GM19023 (cell line): ENCODE results near the gene F10.

Source experiments
- ATAC-seq: cut with Tn5 transposase; IDR thresholded peaks from one replicate; pipeline ENCODE4 v1.9.1; 2021; ENCODE audit warnings: mild to moderate bottlenecking, moderate library complexity; ENCODE audit not compliant: unreplicated experiment

The F10 gene

DNA sequence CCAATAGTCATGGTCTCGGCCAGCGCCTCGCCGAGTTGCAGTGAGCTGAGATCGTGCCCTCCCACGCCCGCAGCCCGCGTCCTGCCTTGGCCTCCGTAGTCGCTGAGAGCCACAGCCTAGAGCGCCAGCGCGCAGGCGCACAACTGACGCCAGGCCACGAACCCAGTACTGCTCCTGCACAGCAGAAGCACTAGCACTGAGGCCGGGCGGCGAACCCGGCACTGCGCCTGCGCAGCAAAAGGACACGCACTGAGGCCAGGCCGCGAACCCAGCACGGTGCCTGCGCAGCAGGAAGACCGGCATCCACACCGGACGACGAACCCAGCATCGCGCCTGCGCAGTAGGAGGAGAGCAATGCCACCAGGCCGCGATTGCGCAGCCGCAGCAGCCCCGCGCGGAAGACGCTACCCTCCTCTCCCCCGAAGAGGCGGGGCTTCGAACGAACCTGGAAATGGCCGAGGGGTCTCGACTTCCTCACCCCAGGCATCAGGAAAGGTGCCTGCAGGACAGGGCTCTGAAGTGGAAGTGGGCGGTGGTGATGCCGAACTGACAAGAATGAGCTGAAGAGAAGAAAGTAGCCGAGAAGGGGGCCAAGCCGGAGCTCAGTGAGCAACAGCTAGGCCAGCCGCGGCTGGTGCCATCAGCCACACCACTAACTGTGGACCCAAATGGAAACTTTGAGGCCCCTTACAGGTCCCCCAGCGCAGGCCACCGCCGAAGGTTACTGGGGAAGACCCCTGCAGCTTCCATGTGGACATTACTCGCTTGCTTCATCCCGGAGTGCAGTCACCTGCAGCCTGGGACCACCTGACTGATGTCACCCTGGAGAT, 7.5 kb downstream of the F10 start:
- no peak for ATAC-seq

DNA sequence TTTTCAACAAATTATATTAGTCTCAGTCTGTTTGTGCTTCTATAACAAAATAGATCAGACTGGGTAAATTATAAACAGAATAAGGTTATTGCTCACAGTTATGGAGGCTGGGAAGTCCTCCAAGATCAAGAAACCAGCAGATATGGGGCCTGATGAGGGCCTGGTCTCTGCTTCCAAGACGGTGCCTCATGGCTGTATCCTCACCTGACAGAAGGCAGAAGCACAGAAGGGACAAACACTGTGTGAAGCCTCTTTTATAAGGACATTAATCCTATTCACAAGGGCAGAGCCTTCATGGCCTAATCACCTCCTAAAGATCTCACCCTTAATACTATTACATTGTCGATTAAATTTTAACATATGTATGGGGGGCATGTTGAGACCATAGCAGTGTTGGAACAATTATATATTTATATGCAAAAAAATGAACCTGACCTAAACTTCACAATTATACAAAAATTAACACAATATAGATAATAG, 12.7 kb downstream of the F10 start:
- no peak for ATAC-seq

DNA sequence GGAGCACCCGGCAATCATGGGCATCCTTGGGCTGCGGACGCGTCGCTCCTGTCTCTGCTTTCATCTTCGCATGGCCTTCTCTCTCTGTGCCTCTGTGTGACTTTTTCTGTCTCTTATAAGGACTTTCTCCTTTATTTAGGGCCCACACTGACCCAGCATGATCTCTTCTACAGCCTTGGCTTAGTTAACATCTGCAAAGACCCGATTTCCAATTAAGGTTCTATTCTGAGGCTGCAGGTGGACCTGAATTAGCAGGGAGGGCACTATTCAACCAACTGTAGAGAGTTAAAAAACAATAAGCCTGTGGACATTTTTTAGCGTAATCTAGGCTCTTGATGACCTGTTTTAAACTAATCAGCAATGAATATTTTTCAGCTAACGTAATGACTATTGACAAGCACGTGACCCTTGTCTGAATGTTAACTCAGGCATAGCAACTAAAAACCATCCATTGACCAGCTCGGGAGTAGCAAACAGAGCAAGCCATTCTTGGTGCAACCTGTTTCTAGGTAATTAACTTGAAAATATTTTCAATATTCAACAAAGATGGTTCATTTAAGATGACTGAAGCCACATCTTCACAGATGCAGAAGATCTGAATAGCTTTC, 15.2 kb downstream of the F10 start:
- ATAC-seq, result no peak

DNA sequence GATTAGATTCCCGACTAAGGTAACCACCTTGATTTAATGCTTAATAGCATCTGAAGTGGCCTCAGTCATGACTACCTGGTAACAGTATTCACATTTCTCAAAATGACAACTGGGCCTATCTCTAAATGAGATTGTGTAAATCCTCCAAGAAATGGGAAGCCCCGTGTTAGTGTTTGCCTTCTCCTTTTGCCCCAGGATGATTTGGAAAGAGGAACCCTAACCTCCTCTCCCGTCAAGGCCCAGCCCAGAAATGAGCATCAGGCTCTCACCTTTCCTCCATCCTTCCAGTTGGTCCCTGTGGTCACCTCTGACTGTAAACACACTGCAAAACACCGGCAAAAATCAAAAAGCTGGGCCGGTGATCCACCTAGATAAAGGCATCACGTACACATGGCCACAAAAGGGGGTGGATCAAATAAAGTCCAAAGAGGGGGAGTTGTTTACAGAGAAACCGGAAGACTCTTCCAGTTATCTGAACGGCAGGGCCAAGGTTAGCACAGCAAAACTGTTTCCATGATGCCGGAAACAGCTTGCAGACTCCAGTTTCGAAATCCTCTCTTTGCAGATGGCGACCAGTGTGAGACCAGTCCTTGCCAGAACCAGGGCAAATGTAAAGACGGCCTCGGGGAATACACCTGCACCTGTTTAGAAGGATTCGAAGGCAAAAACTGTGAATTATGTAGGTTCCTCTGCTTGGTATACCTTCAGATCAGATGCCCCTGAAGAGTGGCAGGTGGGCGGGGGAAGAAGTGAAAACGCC, 16.4 kb downstream of the F10 start:
- no peak for ATAC-seq

DNA sequence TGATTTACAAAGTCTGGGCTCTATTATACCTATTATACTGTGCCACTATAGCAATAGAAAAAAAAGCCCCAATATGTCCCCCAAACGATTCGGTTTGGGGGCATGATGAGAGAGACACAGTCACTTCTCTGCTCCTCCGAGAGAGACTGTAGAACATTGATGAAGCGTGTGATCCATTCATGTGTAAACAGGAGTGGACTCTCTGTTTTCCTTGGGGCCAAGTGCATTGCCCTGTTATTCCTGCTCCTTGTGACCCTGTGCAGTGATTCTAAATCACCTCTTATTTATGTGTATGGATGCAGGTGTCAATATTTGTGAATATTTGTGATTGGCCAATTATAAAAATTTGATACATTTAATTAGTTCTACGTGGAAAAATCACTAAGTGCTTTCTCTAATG, 17.0 kb downstream of the F10 start:
- no peak for ATAC-seq

DNA sequence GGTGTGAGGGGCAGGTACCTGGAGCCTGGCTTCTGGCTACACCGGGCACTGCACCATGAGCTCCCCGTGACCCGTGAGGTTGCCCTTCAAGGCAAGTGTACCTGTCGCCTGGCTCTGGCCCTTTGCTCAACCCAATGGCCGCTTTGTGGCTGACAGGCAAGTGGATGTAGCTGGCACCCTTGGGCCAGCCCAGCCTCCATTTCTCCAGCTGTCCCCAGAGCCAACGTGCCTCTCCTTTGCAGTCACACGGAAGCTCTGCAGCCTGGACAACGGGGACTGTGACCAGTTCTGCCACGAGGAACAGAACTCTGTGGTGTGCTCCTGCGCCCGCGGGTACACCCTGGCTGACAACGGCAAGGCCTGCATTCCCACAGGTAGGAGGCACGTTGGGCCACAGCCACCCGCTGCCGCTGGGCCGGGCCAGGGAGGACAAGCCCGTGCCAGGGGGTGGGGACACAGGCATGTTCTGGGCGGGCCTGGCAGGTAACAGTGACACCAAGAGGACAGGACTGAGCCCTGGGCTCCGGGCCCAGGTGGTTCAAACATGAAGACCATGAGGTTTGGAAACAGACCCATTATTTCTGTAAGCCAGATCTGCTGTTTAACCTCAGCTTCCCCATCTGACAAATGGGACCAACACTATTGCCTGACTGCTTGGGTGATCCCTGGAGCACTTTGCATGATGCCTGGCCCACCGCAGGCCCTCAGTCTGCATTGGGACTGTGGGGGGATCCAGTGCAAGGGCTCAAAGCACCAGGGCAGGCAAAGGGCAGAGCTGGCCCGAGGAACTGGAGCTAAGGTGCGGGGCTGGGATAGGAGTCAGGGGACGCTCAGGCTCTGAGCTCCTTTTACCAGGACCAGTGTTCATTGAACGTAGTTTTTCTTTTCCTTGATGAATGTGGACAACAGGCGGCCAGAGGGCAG, 18.3 kb downstream of the F10 start:
- ATAC-seq, result no peak

DNA sequence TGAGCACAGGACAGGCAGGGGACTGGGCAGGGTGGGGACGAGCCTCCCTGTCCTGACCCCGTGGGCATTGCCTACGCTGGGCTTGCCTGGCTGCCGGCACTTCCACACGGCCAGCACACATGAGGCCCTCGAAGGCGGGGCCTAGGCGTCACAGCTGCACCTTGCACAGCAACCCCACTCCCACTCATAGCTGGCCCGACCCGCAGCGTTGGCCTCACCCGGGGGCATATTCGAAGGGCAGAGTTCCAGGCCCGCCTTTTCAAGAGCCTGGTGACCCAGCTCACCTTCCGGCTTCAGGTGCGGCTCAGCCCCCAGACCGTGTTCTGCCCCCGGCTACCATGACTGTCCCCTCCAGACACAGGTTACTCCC, 19.0 kb downstream of the F10 start:
- no peak for ATAC-seq

DNA sequence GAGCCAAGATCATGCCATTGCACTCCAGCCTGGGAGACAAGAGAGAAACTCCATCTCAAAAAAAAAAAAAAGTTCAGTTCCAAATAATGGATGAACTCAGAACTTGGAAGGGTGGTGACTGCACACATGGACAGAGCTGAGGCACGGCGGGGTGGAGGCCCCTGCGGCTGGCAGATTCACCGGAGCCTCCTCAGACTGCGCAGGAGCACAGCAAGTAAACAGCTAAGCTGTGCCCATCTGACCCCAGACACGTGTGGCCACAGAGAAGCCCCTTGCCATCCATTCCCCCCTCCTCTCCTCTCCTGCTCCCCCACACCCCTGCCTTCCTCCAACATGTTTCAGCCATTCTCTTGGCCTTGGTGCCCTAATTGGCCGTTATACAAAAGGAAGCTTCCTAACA, 20.3 kb downstream of the F10 start:
- ATAC-seq, result no peak

DNA sequence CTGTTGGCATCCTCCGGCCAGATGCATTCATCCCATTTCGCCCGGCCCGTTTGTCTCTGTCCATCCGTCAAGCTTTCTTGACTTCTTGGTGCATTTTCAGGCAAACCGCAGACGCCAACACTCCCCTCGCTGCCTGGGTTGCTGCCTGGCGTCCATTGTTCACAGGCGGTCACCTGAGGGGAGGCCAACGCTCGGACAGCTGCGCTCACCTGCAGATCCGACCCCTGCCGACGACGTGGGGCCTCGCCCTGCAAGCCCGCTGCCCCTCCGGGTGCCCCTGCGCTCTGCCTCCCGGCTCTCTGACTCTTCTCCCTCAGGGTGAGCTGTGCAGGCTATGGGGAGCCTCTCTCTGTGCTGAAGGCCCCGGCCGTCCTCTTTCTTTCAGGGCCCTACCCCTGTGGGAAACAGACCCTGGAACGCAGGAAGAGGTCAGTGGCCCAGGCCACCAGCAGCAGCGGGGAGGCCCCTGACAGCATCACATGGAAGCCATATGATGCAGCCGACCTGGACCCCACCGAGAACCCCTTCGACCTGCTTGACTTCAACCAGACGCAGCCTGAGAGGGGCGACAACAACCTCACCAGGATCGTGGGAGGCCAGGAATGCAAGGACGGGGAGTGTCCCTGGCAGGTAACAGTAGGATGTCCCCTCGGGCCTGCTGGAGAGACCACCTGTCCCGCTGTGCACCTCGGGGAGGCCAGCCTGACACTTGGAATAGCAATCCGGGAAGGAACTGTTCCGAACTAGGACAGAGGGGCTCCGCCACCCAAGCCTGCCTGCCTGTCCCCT, 21.1 kb downstream of the F10 start:
- no peak for ATAC-seq

DNA sequence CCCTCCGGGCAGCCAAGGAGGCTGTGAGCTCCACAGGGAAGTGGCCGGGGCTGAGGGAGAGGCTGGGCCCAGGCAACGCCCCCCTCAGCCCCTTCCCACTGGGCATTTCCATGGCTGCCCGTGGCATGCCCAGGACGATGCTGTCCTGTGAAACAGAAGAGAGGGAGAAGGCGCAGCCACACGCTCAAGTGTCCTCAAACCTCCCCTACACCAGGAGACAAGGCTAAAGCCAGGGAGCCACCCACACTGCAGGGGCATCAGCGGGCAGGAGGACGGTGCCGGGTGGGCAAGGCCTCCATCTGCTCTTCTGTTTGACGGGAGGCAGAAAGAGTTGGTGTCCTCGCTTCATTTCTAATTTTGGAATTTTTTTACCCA, 21.6 kb downstream of the F10 start:
- no peak for ATAC-seq

DNA sequence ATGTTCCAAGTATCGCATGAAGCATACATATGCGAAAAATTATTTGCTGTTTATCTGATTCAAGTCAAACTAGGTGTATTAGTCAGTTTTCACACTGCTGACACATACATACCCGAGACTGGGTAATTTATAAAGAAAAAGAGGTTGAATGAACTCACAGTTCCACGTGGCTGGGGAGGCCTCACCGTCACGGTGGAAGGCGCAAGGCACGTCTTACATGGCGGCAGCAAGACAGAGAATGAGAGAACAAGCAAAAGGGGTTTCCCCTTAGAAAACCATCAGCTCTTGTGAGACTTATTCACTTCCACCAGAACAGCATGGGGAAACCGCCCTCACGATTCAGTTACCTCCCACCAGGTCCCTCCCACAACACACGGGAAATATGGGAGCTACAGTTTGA, 22.9 kb downstream of the F10 start:
- ATAC-seq, result no peak

DNA sequence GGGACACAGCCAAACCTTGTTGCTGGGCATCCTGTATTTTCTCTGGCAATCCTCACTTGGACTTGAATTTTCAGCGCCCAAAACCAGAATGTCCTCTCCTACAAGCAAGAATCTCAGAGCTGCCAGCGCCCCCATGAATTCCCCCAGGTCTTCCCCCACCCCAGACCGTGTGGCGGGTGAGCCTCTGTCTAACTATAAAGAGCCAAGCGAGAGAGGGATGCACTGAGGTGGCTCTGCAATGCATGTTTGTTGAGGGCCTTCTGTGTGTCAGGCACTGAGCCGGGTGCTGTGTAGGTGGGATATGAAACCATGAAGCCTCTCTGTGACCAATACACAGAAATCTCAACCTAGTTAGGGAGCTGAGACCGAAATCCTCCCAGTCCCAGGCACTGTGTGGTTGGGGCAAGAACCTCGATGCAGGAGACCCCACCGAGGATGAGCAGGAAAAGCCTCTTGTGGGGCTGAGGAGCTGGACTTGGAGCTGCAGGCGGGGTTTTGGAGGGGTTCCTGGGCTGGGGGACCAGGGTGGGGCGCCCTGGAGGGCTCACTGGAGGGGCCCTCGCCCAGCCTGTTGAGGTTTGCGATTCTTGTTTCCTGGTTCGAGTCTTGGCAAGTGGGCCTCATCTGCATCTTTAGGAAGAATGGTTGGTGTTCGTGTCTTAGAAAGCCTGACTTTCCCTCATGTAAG, 23.5 kb downstream of the F10 start:
- no peak for ATAC-seq

DNA sequence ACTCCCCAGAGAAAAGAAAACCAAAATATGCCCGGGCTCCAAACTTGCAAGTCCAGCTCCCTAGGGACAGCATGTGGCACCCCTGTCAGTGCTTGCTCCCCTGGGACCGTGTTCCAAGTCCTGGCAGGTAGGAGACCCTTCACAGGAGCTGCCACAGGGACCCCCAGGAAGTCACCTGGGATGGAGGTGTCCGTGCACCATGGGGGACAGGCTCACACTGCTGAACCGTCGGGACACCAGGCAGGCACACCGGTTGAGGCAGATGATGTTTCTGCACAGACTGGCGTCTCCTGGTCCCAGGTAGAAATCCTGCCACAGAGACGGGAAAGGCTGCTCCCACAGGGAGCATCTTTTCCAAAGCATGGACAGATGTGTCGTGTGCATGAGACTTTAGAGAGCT, 24.2 kb downstream of the F10 start:
- no peak for ATAC-seq

DNA sequence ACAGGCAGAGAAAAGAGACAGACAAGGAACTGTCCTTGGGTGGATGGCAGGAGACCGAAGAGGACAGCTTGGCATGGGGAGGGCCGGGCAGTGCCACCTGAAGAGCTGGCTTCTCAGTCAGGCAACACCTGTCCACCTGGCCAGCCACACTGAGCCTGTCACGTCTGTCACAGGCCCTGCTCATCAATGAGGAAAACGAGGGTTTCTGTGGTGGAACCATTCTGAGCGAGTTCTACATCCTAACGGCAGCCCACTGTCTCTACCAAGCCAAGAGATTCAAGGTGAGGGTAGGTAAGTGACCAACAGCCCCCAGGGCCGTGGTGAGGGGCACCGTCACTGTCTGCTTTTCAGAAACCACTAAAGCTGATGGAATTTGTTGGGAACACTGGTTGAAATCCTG, 24.6 kb downstream of the F10 start:
- no peak for ATAC-seq

DNA sequence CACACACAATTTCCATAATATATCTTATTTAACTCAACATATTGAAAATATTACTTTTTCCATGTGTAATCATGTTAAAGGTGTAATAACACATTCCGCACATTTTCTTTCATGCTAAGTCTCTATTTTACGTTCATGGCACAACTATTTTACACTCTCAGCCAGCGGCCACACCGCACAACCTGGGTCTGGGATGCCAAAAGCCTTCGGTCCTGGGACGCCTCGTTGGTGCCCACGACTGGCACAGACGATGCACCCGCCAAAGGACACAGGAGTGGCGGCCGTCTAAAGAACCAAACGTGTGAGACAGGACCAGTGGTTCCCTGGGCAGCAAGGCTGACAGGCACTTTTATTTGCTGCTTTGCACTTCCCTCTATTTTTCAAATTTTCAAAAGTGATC, 25.8 kb downstream of the F10 start:
- no peak for ATAC-seq

DNA sequence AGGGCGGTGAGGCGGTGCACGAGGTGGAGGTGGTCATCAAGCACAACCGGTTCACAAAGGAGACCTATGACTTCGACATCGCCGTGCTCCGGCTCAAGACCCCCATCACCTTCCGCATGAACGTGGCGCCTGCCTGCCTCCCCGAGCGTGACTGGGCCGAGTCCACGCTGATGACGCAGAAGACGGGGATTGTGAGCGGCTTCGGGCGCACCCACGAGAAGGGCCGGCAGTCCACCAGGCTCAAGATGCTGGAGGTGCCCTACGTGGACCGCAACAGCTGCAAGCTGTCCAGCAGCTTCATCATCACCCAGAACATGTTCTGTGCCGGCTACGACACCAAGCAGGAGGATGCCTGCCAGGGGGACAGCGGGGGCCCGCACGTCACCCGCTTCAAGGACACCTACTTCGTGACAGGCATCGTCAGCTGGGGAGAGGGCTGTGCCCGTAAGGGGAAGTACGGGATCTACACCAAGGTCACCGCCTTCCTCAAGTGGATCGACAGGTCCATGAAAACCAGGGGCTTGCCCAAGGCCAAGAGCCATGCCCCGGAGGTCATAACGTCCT, 26.4 kb downstream of the F10 start:
- no peak for ATAC-seq

DNA sequence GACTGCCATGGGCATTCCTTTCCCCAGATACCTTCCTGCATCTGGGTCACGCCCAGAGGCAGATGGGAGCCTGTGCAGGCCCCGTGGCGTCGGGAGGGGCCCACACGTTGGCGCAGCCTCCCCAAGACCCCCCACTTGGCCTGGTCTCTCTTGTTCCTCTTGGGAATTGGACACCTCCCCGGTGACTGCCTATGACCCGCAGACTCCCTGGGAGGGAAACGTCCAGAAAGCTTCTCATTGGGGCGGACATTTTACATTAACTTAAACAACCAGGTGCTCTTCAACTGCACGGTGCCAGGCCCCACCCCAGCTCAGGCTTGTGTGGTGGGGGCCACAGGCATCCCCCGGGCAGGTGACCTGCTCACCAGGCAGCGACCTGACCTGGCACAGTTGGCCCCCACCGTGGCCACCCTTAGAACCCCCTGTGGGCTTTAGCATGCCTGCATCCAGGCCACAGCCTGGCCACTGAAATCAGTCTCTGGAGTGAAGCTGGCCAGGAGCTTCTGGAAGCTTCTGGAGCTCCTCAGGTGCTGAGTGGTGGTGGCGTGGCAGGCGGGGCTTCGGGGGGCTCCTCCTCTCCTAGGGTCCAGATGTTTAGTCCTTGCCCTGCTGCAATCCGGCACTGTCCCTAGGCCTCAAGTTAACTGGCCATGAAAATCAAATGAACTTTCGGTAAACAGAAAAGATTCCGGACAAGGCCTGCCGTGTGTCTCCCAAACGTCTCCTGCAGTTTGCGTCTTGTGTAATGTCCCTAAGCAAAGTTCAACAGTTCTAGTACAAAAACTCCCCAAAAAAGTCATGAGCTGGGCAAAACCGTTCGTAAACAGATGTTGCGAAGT, 27.3 kb downstream of the F10 start:
- no peak for ATAC-seq
